Osteoblast (primary cell): ENCODE results near the gene MAD1L1. TPM values are rescaled to one million over a fixed set of nuclear protein-coding genes. Genes with fewer than 3 reads are reported as not detected.

ENCODE experiments used
- DNase-seq: peaks from one replicate; pipeline ENCODE4 v3.0.0; 2011; ENCODE audit warnings: low spot score, mixed read lengths; ENCODE audit not compliant: insufficient read length; ENCODE audit errors: missing footprints
- H2AFZ ChIP-seq: 2 replicates; pipeline ENCODE4 v1.6.0; 2011; ENCODE audit warnings: mild to moderate bottlenecking, low read length
- H3K27ac ChIP-seq: 2 replicates; pipeline ENCODE4 v1.5.1; 2011; ENCODE audit warnings: mild to moderate bottlenecking, low read depth, low read length, moderate library complexity
- H3K27me3 ChIP-seq: 2 replicates; pipeline ENCODE4 v1.6.0; 2012; ENCODE audit warnings: mild to moderate bottlenecking, control low read depth, inconsistent platforms, low read length, moderate library complexity; ENCODE audit not compliant: insufficient read depth
- H3K36me3 ChIP-seq: 2 replicates; pipeline ENCODE4 v1.5.1; 2011; ENCODE audit warnings: mild to moderate bottlenecking, low read length, control low read depth, moderate library complexity; ENCODE audit not compliant: insufficient read depth
- H3K4me1 ChIP-seq: 2 replicates; pipeline ENCODE4 v1.5.1; 2011; ENCODE audit warnings: mild to moderate bottlenecking, low read length, control low read depth, moderate library complexity; ENCODE audit not compliant: insufficient read depth
- H3K4me2 ChIP-seq: 2 replicates; pipeline ENCODE4 v1.6.0; 2011; ENCODE audit warnings: mild to moderate bottlenecking, low read length; ENCODE audit not compliant: insufficient read depth
- H3K4me3 ChIP-seq: fragments of 200-600 bp; sonication (generic); 3 replicates; pipeline ENCODE4 v1.5.1; 2012; ENCODE audit warnings: mild to moderate bottlenecking, low read length, inconsistent platforms; ENCODE audit not compliant: insufficient read depth
- H3K79me2 ChIP-seq: 2 replicates; pipeline ENCODE4 v1.6.0; 2012; ENCODE audit warnings: mild to moderate bottlenecking, low read length, control low read depth, inconsistent platforms; ENCODE audit not compliant: insufficient read depth
- H3K9me3 ChIP-seq: 2 replicates; pipeline ENCODE4 v1.5.1; 2011; ENCODE audit warnings: low read depth, low read length, control low read depth
- H4K20me1 ChIP-seq: 2 replicates; pipeline ENCODE4 v1.6.0; 2012; ENCODE audit warnings: mild to moderate bottlenecking, low read length, control low read depth; ENCODE audit not compliant: insufficient read depth
- CTCF ChIP-seq: IDR thresholded peaks from 2 replicates; pipeline ENCODE4 v1.5.1; 2011; ENCODE audit warnings: mild to moderate bottlenecking, low read depth, low read length, moderate library complexity; ENCODE audit errors: extremely low read depth
- total RNA-seq: library from RNA; depleted of rRNA; stranded (reverse); fragments of >200 nt; gene quantifications from 2 replicates; pipeline ENCODE4 v1.2.3, GENCODE V29; 2012

The MAD1L1 gene
- total RNA-seq, 1 donor: 66.2 TPM

DNA sequence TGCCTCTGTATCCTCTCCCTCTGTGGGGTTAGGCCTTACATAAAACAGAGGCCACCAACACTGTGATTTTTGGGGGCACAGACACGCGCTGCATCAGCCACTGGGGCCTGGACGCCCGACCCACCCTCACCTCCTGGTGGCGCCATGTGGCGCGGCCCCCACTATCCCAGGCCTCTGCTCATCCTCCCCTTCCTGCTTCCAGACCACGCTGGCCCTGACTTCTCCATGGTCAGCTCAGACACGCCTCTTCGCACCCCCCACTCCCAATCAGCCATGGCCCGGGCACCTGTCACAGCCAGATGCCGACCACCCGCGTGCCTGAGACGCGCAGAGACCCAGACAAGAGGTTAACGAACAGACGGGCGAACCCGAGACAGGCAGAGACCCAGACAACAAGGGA, 298.7 kb downstream of the MAD1L1 start:
- H3K27me3 ChIP-seq: no peaks in the 10 kb centered on the region
- H3K4me1 ChIP-seq: peaks cover 4% of the 10 kb centered on the region
- DNase-seq: no peak
- no peaks in the 10 kb centered on the region for H4K20me1 ChIP-seq
- no peaks in the 10 kb centered on the region for H3K36me3 ChIP-seq
- H3K4me2 ChIP-seq: no peak overlapping the region
- no peaks in the 10 kb centered on the region for H3K9me3 ChIP-seq
- no peak overlapping the region for H2AFZ ChIP-seq
- no peak for TF ChIP-seq CTCF
- no peak overlapping the region for H3K27ac ChIP-seq
- peaks cover 14% of the 10 kb centered on the region for H3K79me2 ChIP-seq
- no peak overlapping the region for H3K4me3 ChIP-seq

GRCh38 chr7:1933066-1933750, 299.5 kb downstream of the MAD1L1 start:
- Histone ChIP-seq H3K27me3 (no peaks in the 10 kb centered on the region), H3K79me2 (peaks cover 10% of the 10 kb centered on the region), H3K4me2 (no peak overlapping the region), H3K4me3 (no peak overlapping the region), H3K27ac (no peak overlapping the region), H4K20me1 (no peaks in the 10 kb centered on the region), H3K36me3 (no peaks in the 10 kb centered on the region), H3K4me1 (peaks cover 4% of the 10 kb centered on the region), H3K9me3 (no peaks in the 10 kb centered on the region), H2AFZ (no peak overlapping the region)
- no peak for DNase-seq
- no peak for TF ChIP-seq CTCF

DNA sequence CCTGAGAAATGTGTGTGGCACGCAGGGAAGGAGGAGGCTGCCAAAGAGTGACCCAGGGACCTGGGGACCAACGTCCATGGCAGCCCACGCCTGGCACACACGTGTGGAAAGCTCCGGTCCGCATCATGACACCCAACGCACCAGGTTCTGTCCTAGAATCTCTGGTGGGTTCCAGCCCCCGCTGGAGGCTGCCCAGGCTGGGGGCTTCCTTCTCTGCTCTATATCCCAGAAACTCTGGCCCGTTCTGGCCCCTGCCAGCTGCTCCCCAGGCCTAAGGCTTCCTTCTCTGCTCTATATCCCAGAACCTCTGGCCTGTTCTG, 300.8 kb downstream of the MAD1L1 start:
- Histone ChIP-seq H3K4me1 (peaks cover 4% of the 10 kb centered on the region), H3K4me3 (no peak overlapping the region), H3K36me3 (no peaks in the 10 kb centered on the region), H3K9me3 (no peaks in the 10 kb centered on the region), H3K79me2 (peaks cover 9% of the 10 kb centered on the region), H3K27me3 (no peaks in the 10 kb centered on the region), H2AFZ (no peak overlapping the region), H3K27ac (no peak overlapping the region), H3K4me2 (no peak overlapping the region), H4K20me1 (no peaks in the 10 kb centered on the region)
- DNase-seq: no peak
- TF ChIP-seq CTCF: no peak

- DNase-seq: peak; percentile 96
- Histone ChIP-seq H3K27me3 (no peaks in the 10 kb centered on the region), H3K9me3 (no peaks in the 10 kb centered on the region), H3K36me3 (no peaks in the 10 kb centered on the region), H4K20me1 (no peaks in the 10 kb centered on the region), H3K79me2 (peaks cover 13% of the 10 kb centered on the region), H3K4me2 (no peak overlapping the region), H3K27ac (no peak overlapping the region), H3K4me3 (no peak overlapping the region), H2AFZ (no peak overlapping the region), H3K4me1 (peaks cover 4% of the 10 kb centered on the region)
- TF ChIP-seq CTCF: no peak
Observed at GRCh38 chr7:1931256-1931950, 301.3 kb downstream of the MAD1L1 start.
